K562 (cell line): Measurements from ENCODE around the gene GAPDHS. TPM values are rescaled to one million over a fixed set of nuclear protein-coding genes. Genes with fewer than 3 reads are reported as not detected.
A peak's percentile ranks its signal among the peaks of the same experiment; 100 is the strongest.

Source experiments
- ARNT ChIP-seq, 2 experiments: fragments of 450-650 bp; IDR thresholded peaks; 2 replicates each; pipeline ENCODE4 v1.6.1; 2016; ENCODE audit warnings: mild to moderate bottlenecking in 1 of 2
- BRF1 ChIP-seq: IDR thresholded peaks from 3 replicates; pipeline ENCODE4 v1.6.1; 2011; ENCODE audit warnings: borderline replicate concordance, mild to moderate bottlenecking; ENCODE audit not compliant: insufficient read length; ENCODE audit errors: extremely low read depth
- CREB1 ChIP-seq, 2 experiments: sonication (generic) in 1 of 2; formaldehyde crosslinking in 1 of 2; IDR thresholded peaks; 2 replicates each; pipeline versions ENCODE4 v1.6.1 to v1.8.0; 2012 to 2022; ENCODE audit warnings: inconsistent platforms in 1 of 2, mild to moderate bottlenecking in 1 of 2, missing genetic modification reagents in 1 of 2, moderate library complexity in 1 of 2
- FOXA1 ChIP-seq: fragments of 450-650 bp; IDR thresholded peaks from 2 replicates; pipeline ENCODE4 v1.6.1; 2016; ENCODE audit warnings: mild to moderate bottlenecking, borderline replicate concordance
- KAT7 ChIP-seq: sonication (generic); formaldehyde crosslinking; IDR thresholded peaks from 2 replicates; pipeline ENCODE4 v1.8.0; 2022; ENCODE audit warnings: missing genetic modification reagents, mild to moderate bottlenecking, borderline replicate concordance
- MYC ChIP-seq, 2 experiments: fragments of 250-450 bp in 1 of 2; sonication (Bioruptor Pico) in 1 of 2; IDR thresholded peaks; 2 replicates each; pipeline versions ENCODE4 v1.5.1 to v1.6.1; 2012 to 2021; ENCODE audit warnings: low read depth in 2 of 2, borderline replicate concordance in 1 of 2, improper control_type of control experiment in 1 of 2, low read length in 1 of 2, mild to moderate bottlenecking in 1 of 2, moderate library complexity in 1 of 2
- NR4A1 ChIP-seq, 2 experiments: fragments of 250-450 bp in 1 of 2; fragments of 450-650 bp in 1 of 2; sonication (Bioruptor Pico) in 1 of 2; IDR thresholded peaks; 2 replicates each; pipeline versions ENCODE4 v1.4.0 to v1.6.1; 2016 to 2020; ENCODE audit warnings: mild to moderate bottlenecking in 2 of 2, missing compliant biosample characterization in 1 of 2, missing genetic modification characterization in 1 of 2, moderate library complexity in 1 of 2
- RB1 ChIP-seq: fragments of 450-650 bp; IDR thresholded peaks from 2 replicates; pipeline ENCODE4 v1.6.1; 2017; ENCODE audit warnings: low read depth, mild to moderate bottlenecking
- SMAD2 ChIP-seq: fragments of 150-350 bp; IDR thresholded peaks from 2 replicates; pipeline ENCODE4 v1.6.1; 2014; ENCODE audit warnings: low read depth, mild to moderate bottlenecking, low read length
- ZEB2 ChIP-seq: fragments of 450-650 bp; IDR thresholded peaks from 2 replicates; pipeline ENCODE4 v1.6.1; 2016
- ZNF165 ChIP-seq: fragments of 250-450 bp; sonication (Bioruptor Pico); IDR thresholded peaks from 2 replicates; pipeline ENCODE4 v1.4.0; 2020; ENCODE audit warnings: borderline replicate concordance
- ZNF232 ChIP-seq: sonication (generic); formaldehyde crosslinking; IDR thresholded peaks from 2 replicates; pipeline ENCODE4 v1.8.0; 2022; ENCODE audit warnings: mild to moderate bottlenecking, missing genetic modification reagents
- polyA plus RNA-seq, 8 experiments: library from polyadenylated mRNA; depleted of rRNA in 4 of 8; stranded (reverse) in 5 of 8; unstranded in 3 of 8; fragments of >200 nt; fragmentation: Nextera tagmentation in 2 of 8; fragmentation: Illumina TruSeq in 1 of 8; extraction: Ambion mirVana in 2 of 8; extraction: Trizol in 1 of 8; gene quantifications; 2 replicates each; pipeline versions ENCODE4 v1.2.1 to v1.2.3, GENCODE V29; 2011 to 2014; ENCODE audit warnings: inconsistent platforms in 1 of 8, missing spikeins in 1 of 8
- total RNA-seq, 7 experiments: library from RNA; depleted of rRNA in 6 of 7; stranded (reverse); fragments of >200 nt in 6 of 7; fragmentation: Illumina TruSeq in 2 of 7; extraction: Trizol in 2 of 7; gene quantifications; 2 replicates each; pipeline versions ENCODE4 v1.2.1 to v1.2.3, GENCODE V29; 2011 to 2021; ENCODE audit warnings: low replicate concordance in 1 of 7
- TF ChIP-seq, protein P1 (sequence below), 2 experiments: fragments of 450-650 bp in 1 of 2; sonication (generic) in 1 of 2; formaldehyde crosslinking; conservative IDR thresholded peaks; 2 replicates each; pipeline versions ENCODE4 v1.4.0 to v1.8.1; 2020 to 2022; ENCODE audit warnings: mild to moderate bottlenecking in 1 of 2, missing genetic modification reagents in 1 of 2
- TF ChIP-seq, protein P2 (sequence below): sonication (generic); formaldehyde crosslinking; IDR thresholded peaks from 2 replicates; pipeline ENCODE4 v1.8.0; 2023; ENCODE audit warnings: mild to moderate bottlenecking, missing genetic modification reagents
- TF ChIP-seq, protein P3 (sequence below), 2 experiments: fragments of 200-800 bp in 1 of 2; sonication (Bioruptor generic) in 1 of 2; sonication (generic) in 1 of 2; formaldehyde crosslinking in 1 of 2; IDR thresholded peaks in 1 of 2; conservative IDR thresholded peaks in 1 of 2; 2 replicates each; pipeline versions ENCODE4 v1.5.0 to v1.6.1; 2016 to 2020; ENCODE audit warnings: missing compliant biosample characterization in 1 of 2, missing genetic modification characterization in 1 of 2, missing genetic modification reagents in 1 of 2
- TF ChIP-seq, protein P4 (sequence below), 3 experiments: IDR thresholded peaks in 2 of 3; conservative IDR thresholded peaks in 1 of 3; 2 replicates each; pipeline ENCODE4 v1.5.1; 2011 to 2012; ENCODE audit warnings: low read length in 3 of 3, mild to moderate bottlenecking in 3 of 3, control low read depth in 2 of 3, improper control_type of control experiment in 1 of 3, inconsistent platforms in 1 of 3, low read depth in 1 of 3, mixed read lengths in 1 of 3, moderate library complexity in 1 of 3; ENCODE audit not compliant: insufficient read depth in 2 of 3

GAPDHS gene
- total and polyA plus RNA-seq, 9 of the 15 experiments (the other 6 are each of a cell fraction or from before 2014, with no cell fraction given), result 0.08 to 0.12 TPM; not detected in 7

DNA sequence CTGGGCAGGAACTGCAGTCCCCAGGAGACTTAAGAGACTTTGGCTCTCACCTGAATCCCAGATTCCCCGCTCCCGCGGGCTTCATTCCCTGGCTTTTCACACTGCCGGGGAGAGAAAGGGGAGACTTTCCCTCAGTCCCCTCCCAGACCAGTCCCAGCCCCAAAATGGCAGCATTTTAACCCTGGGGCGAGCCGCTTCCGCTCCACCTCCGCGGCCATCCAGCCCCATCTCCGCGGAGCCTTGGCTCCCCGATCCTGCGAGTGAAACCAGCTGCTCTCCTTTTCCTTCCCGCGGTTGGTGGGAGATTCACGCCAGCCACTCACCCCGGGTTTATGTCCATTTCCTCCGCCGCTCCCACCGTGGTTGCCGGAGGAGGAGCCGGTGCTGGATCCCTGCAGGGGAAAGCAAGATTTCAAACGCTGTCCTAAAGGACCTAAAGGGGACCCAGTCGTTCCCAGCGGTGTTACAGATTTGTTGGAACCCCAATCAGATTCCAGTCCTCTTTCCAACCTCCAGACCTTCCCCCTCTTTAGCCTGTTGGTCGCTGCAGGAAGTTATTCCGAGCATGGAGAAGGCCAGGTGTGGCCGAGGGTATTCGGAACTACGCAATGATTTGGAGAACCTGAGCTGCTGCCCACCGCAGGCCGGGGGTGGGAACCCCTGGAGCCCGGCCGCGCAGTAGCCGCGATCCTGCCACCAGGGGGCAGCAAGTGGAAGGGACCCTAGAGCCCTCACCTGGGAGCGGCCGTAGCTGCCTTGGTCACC, 23.2 kb upstream of the GAPDHS start (continued):
- TF ChIP-seq NR4A1 (CRISPR knock-in tag; IDR thresholded peaks at IDR 0.05), result no peak
- TF ChIP-seq NR4A1 (tag; IDR thresholded peaks at IDR 0.05), result no peak
- no peak for TF ChIP-seq ARNT (IDR thresholded peaks at IDR 0.05)
- no peak for TF ChIP-seq KAT7
- no peak for TF ChIP-seq BRF1
- no peak for TF ChIP-seq SMAD2
- TF ChIP-seq, protein P1, sequence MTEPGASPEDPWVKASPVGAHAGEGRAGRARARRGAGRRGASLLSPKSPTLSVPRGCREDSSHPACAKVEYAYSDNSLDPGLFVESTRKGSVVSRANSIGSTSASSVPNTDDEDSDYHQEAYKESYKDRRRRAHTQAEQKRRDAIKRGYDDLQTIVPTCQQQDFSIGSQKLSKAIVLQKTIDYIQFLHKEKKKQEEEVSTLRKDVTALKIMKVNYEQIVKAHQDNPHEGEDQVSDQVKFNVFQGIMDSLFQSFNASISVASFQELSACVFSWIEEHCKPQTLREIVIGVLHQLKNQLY (CRISPR knock-in tag; conservative IDR thresholded peaks at IDR 0.05), result no peak
- no peak for TF ChIP-seq ZNF232
- no peak for TF ChIP-seq CREB1 (IDR thresholded peaks at IDR 0.05)
- no peak for TF ChIP-seq CREB1 (CRISPR knock-in tag; IDR thresholded peaks at IDR 0.05)
- TF ChIP-seq RB1, result peak; percentile 60; the same call in 1 of the 2 replicates
- TF ChIP-seq, protein P2, sequence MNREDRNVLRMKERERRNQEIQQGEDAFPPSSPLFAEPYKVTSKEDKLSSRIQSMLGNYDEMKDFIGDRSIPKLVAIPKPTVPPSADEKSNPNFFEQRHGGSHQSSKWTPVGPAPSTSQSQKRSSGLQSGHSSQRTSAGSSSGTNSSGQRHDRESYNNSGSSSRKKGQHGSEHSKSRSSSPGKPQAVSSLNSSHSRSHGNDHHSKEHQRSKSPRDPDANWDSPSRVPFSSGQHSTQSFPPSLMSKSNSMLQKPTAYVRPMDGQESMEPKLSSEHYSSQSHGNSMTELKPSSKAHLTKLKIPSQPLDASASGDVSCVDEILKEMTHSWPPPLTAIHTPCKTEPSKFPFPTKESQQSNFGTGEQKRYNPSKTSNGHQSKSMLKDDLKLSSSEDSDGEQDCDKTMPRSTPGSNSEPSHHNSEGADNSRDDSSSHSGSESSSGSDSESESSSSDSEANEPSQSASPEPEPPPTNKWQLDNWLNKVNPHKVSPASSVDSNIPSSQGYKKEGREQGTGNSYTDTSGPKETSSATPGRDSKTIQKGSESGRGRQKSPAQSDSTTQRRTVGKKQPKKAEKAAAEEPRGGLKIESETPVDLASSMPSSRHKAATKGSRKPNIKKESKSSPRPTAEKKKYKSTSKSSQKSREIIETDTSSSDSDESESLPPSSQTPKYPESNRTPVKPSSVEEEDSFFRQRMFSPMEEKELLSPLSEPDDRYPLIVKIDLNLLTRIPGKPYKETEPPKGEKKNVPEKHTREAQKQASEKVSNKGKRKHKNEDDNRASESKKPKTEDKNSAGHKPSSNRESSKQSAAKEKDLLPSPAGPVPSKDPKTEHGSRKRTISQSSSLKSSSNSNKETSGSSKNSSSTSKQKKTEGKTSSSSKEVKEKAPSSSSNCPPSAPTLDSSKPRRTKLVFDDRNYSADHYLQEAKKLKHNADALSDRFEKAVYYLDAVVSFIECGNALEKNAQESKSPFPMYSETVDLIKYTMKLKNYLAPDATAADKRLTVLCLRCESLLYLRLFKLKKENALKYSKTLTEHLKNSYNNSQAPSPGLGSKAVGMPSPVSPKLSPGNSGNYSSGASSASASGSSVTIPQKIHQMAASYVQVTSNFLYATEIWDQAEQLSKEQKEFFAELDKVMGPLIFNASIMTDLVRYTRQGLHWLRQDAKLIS (CRISPR knock-in tag), result no peak
- TF ChIP-seq, protein P3, sequence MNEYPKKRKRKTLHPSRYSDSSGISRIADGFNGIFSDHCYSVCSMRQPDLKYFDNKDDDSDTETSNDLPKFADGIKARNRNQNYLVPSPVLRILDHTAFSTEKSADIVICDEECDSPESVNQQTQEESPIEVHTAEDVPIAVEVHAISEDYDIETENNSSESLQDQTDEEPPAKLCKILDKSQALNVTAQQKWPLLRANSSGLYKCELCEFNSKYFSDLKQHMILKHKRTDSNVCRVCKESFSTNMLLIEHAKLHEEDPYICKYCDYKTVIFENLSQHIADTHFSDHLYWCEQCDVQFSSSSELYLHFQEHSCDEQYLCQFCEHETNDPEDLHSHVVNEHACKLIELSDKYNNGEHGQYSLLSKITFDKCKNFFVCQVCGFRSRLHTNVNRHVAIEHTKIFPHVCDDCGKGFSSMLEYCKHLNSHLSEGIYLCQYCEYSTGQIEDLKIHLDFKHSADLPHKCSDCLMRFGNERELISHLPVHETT (CRISPR knock-in tag; conservative IDR thresholded peaks at IDR 0.05 in 1 of 2, IDR thresholded peaks at IDR 0.05 in 1 of 2), result no peak
- no peak for TF ChIP-seq MYC (IDR thresholded peaks at IDR 0.05; ENCODE audit: low read depth, low read length)
- TF ChIP-seq MYC (CRISPR knock-in tag; IDR thresholded peaks at IDR 0.05; ENCODE audit: borderline replicate concordance, low read depth), result no peak
- peak; percentile 53; the same call in 1 of the 2 replicates for TF ChIP-seq ZEB2
- no peak for TF ChIP-seq FOXA1
- TF ChIP-seq ZNF165 (CRISPR knock-in tag), result no peak
- TF ChIP-seq, protein P4, sequence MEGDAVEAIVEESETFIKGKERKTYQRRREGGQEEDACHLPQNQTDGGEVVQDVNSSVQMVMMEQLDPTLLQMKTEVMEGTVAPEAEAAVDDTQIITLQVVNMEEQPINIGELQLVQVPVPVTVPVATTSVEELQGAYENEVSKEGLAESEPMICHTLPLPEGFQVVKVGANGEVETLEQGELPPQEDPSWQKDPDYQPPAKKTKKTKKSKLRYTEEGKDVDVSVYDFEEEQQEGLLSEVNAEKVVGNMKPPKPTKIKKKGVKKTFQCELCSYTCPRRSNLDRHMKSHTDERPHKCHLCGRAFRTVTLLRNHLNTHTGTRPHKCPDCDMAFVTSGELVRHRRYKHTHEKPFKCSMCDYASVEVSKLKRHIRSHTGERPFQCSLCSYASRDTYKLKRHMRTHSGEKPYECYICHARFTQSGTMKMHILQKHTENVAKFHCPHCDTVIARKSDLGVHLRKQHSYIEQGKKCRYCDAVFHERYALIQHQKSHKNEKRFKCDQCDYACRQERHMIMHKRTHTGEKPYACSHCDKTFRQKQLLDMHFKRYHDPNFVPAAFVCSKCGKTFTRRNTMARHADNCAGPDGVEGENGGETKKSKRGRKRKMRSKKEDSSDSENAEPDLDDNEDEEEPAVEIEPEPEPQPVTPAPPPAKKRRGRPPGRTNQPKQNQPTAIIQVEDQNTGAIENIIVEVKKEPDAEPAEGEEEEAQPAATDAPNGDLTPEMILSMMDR (IDR thresholded peaks at IDR 0.05 in 2 of 3, conservative IDR thresholded peaks at IDR 0.05 in 1 of 3; ENCODE audit: insufficient read depth in 2 of 3, low read depth in 1 of 3, low read length in 3 of 3), result peak; percentile 87 to 96 (median 92)
